GM12873 (cell line): ENCODE results near the gene IDH2.

Experiments used
- CTCF ChIP-seq: IDR thresholded peaks from 2 replicates; pipeline ENCODE4 v1.5.1; 2012; ENCODE audit warnings: low read depth, mild to moderate bottlenecking, moderate library complexity, low read length, control low read depth; ENCODE audit not compliant: insufficient read depth; ENCODE audit errors: missing control alignments

The IDH2 gene

GRCh38 chr15:90042356-90042755, 59.9 kb downstream of the IDH2 start:
- no peak for TF ChIP-seq CTCF

- TF ChIP-seq CTCF, result no peak
Measured at GRCh38 chr15:90040618-90041017, 61.6 kb downstream of the IDH2 start.

GRCh38 chr15:90039996-90040395, 62.3 kb downstream of the IDH2 start:
- no peak for TF ChIP-seq CTCF

GRCh38 chr15:90038632-90039095, 63.6 kb downstream of the IDH2 start:
- no peak for TF ChIP-seq CTCF

GRCh38 chr15:90037961-90038631, 64.2 kb downstream of the IDH2 start:
- no peak for TF ChIP-seq CTCF

- TF ChIP-seq CTCF, result no peak
Measured at GRCh38 chr15:90037511-90037860, 64.8 kb downstream of the IDH2 start.

- TF ChIP-seq CTCF, result no peak
Measured at GRCh38 chr15:90036806-90037510, 65.3 kb downstream of the IDH2 start.
